Skeletal muscle satellite cell (primary cell): ENCODE data around the gene ISCU.
"Not testable (repeated sequence)": the region's sequence is repeated elsewhere in the genome, so short reads cannot be mapped to it uniquely, and the experiment has no call there.

Source experiments
- H3K27me3 ChIP-seq: 2 replicates; pipeline ENCODE4 v1.7.0; 2013; ENCODE audit warnings: low read length; ENCODE audit not compliant: control insufficient read depth, insufficient read depth
- H3K36me3 ChIP-seq: 2 replicates; pipeline ENCODE4 v1.7.0; 2013; ENCODE audit warnings: mild to moderate bottlenecking, control low read depth, low read length; ENCODE audit not compliant: insufficient read depth
- H3K4me1 ChIP-seq: 2 replicates; pipeline ENCODE4 v1.7.0; 2013; ENCODE audit warnings: low read length; ENCODE audit not compliant: control insufficient read depth, insufficient read depth
- H3K4me2 ChIP-seq: 2 replicates; pipeline ENCODE4 v1.7.0; 2013; ENCODE audit warnings: mild to moderate bottlenecking, low read length
- H3K4me3 ChIP-seq: 2 replicates; pipeline ENCODE4 v1.7.0; 2013; ENCODE audit warnings: low read length
- H3K9ac ChIP-seq: 2 replicates; pipeline ENCODE4 v1.7.0; 2013; ENCODE audit warnings: mild to moderate bottlenecking, low read depth, low read length, moderate library complexity
- H3K9me3 ChIP-seq: replicated peaks from 2 replicates; pipeline ENCODE4 v1.7.0; 2013; ENCODE audit warnings: mild to moderate bottlenecking, control low read depth, low read length

ISCU gene

GRCh38 chr12:108584456-108585065, 22.2 kb downstream of the ISCU start:
- Histone ChIP-seq H3K4me2 (no peak overlapping the region), H3K27me3 (peaks cover 7% of the 10 kb centered on the region), H3K36me3 (no peaks in the 10 kb centered on the region), H3K4me3 (no peak overlapping the region), H3K9ac (no peak overlapping the region), H3K4me1 (peaks cover 29% of the 10 kb centered on the region), H3K9me3 (no peaks in the 10 kb centered on the region)

GRCh38 chr12:108585864-108586263, 23.5 kb downstream of the ISCU start:
- no peak overlapping the region for H3K9ac ChIP-seq
- peaks cover 9% of the 10 kb centered on the region for H3K27me3 ChIP-seq
- H3K4me2 ChIP-seq: no peak overlapping the region
- no peak overlapping the region for H3K4me3 ChIP-seq
- H3K36me3 ChIP-seq: no peaks in the 10 kb centered on the region
- no peaks in the 10 kb centered on the region for H3K9me3 ChIP-seq
- peaks cover 23% of the 10 kb centered on the region for H3K4me1 ChIP-seq

GRCh38 chr12:108586306-108586705, 23.9 kb downstream of the ISCU start:
- peaks cover 23% of the 10 kb centered on the region for H3K4me1 ChIP-seq
- no peaks in the 10 kb centered on the region for H3K36me3 ChIP-seq
- H3K9ac ChIP-seq: no peak overlapping the region
- H3K27me3 ChIP-seq: peaks cover 9% of the 10 kb centered on the region
- H3K4me3 ChIP-seq: no peak overlapping the region
- H3K9me3 ChIP-seq: no peaks in the 10 kb centered on the region
- no peak overlapping the region for H3K4me2 ChIP-seq

GRCh38 chr12:108587826-108588225, 25.4 kb downstream of the ISCU start:
- no peak overlapping the region for H3K9ac ChIP-seq
- no peak overlapping the region for H3K4me3 ChIP-seq
- no peaks in the 10 kb centered on the region for H3K36me3 ChIP-seq
- H3K9me3 ChIP-seq: no peaks in the 10 kb centered on the region
- no peak overlapping the region for H3K4me2 ChIP-seq
- H3K27me3 ChIP-seq: peaks cover 9% of the 10 kb centered on the region
- H3K4me1 ChIP-seq: peaks cover 17% of the 10 kb centered on the region

DNA sequence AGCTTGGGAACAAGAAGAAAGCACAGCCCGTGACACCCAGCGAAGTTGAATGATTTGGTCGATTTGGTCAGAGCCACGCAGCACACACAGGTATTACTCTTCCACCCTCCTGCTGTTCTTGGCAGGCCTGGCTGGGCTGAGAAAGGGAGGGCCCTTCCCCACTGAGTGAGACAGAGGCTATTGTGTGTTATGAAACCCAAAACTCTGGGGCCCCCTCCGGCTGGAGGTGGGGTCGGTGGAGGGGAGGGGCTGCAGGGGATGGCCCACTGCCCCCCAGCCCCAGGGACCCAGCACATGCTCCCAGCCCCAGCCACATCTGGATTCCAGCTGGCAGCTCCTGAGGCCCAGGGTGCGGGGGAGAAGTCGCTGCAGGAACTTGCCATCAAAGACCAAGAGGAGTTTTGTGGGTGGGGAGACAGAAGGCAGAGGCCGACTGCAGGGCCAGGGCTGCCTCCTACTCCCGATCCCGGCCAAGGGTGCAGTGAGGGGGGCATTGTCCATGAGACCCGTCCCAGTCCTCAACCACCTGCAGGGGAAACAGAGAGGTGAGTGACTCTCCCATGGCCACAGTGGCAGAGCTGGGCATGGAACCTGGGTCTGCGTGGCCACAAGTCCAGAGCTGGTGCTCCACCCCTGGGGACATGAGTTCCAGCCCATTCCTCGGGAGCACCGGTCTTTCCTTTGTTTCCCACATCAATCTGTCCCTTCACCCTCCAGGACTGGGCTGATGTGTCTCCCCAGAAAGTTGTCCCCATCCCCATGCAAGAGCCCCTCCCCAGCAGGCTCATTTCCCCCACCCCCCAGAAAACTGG, 26.8 kb downstream of the ISCU start:
- Histone ChIP-seq H3K4me2 (no peak overlapping the region), H3K9ac (no peak overlapping the region), H3K4me1 (peaks cover 3% of the 10 kb centered on the region), H3K27me3 (peaks cover 9% of the 10 kb centered on the region), H3K36me3 (no peaks in the 10 kb centered on the region), H3K4me3 (no peak overlapping the region), H3K9me3 (no peaks in the 10 kb centered on the region)

- H3K9ac ChIP-seq: no peak overlapping the region
- peaks cover 9% of the 10 kb centered on the region for H3K27me3 ChIP-seq
- no peaks in the 10 kb centered on the region for H3K4me1 ChIP-seq
- H3K9me3 ChIP-seq: no peaks in the 10 kb centered on the region
- no peak overlapping the region for H3K4me3 ChIP-seq
- no peaks in the 10 kb centered on the region for H3K36me3 ChIP-seq
- H3K4me2 ChIP-seq: no peak overlapping the region
Observed at GRCh38 chr12:108589840-108590229, 27.4 kb downstream of the ISCU start.

GRCh38 chr12:108590463-108590862, 28.1 kb downstream of the ISCU start:
- H3K4me2 ChIP-seq, H3K9ac ChIP-seq, H3K4me3 ChIP-seq, H3K27me3 ChIP-seq, H3K36me3 ChIP-seq, H3K4me1 ChIP-seq, H3K9me3 ChIP-seq: not testable (repeated sequence)

- H3K4me3 ChIP-seq: no peak overlapping the region
- H3K9me3 ChIP-seq: no peaks in the 10 kb centered on the region
- no peak overlapping the region for H3K9ac ChIP-seq
- H3K4me1 ChIP-seq: no peaks in the 10 kb centered on the region
- peaks cover 9% of the 10 kb centered on the region for H3K27me3 ChIP-seq
- no peaks in the 10 kb centered on the region for H3K36me3 ChIP-seq
- H3K4me2 ChIP-seq: no peak overlapping the region
Observed at GRCh38 chr12:108591267-108591980, 29.0 kb downstream of the ISCU start.

- no peak overlapping the region for H3K9ac ChIP-seq
- no peaks in the 10 kb centered on the region for H3K36me3 ChIP-seq
- no peaks in the 10 kb centered on the region for H3K9me3 ChIP-seq
- no peaks in the 10 kb centered on the region for H3K4me1 ChIP-seq
- H3K27me3 ChIP-seq: peaks cover 9% of the 10 kb centered on the region
- no peak overlapping the region for H3K4me3 ChIP-seq
- no peak overlapping the region for H3K4me2 ChIP-seq
Observed at GRCh38 chr12:108592033-108592909, 29.9 kb downstream of the ISCU start.

GRCh38 chr12:108594323-108594903, 32.0 kb downstream of the ISCU start:
- Histone ChIP-seq H3K4me3 (no peak overlapping the region), H3K36me3 (no peaks in the 10 kb centered on the region), H3K27me3 (peaks cover 11% of the 10 kb centered on the region), H3K4me1 (no peaks in the 10 kb centered on the region), H3K9ac (no peak overlapping the region), H3K9me3 (no peaks in the 10 kb centered on the region), H3K4me2 (no peak overlapping the region)
